GM21786 (cell line): ENCODE measurements around the gene NEK2.
"Not testable (repeated sequence)": the region's sequence is repeated elsewhere in the genome, so short reads cannot be mapped to it uniquely, and the experiment has no call there.

ENCODE experiments used
- ATAC-seq: cut with Tn5 transposase; IDR thresholded peaks from one replicate; pipeline ENCODE4 v1.9.1; 2021; ENCODE audit not compliant: unreplicated experiment

NEK2 gene

DNA sequence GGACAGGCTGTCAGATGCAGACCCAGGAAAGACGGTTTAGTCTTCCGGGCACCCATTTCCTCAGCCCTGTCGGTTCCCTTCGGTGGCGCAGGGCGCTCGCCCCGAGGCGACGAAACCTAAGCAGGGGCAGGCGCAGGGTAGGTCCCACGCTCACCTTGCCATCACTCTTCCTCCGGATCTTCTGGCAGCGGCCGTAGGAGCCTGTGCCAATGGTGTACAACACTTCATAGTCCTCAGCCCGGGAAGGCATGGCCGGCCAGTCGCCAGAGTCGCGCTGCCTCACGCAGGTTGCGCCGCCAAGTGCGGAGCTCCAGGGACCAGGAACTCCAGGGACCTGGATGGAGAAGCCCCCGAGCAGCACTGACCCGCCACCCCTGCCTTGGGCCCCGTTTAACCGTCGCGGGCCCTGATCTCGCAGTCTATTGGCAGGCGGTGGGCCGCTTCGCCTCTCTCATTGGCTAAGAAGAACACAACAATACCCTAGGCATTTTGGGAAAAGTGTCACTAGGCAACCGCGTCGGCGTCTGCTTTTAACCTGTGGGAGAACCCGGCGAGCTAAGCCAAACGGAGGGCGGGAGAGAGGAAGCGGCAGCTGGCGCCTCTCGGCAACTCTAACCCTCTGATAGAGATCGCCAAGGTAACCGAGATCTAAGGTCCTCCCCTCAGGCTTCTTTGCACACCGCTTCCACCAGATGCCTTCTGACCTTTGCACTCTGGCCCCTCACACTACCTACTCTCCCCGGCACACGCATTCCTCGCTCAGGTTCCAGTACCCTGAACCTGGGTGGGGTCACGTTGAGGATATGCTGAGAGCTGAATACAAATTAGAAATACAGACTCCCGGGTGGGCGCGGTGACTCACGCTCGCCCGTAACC, at the start of gene NEK2:
Gene NEK2 (minus strand): TSS at position 392 of the 876 bp plus-strand sequence. CDS start 142 bp downstream, at position 250.
- ATAC-seq, result peak; percentile 99

DNA sequence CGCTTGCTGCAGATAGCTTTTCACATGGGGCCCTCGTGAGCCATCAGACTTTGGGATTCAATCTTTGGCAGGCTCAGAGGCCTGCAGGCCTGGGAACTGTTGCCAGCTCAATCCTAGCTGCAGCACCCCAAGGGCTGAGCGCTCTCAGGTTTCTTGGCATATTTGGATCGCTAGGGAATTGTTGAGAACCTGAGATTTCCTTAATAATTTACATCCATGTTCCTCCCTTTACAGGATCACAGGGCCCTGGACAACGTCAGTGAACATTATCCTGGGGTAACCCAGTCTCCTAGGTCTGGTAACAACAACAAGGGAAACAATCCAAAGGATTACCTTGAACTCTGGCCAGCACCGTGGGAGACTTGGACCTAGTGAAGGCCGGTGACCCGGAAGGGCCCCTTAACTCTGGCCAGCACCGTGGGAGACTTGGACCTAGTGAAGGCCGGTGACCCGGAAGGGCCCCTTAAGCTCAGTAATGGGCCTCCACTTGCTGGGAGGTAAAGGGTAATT, 49.3 kb upstream of the NEK2 start:
- no peak for ATAC-seq

- no peak for ATAC-seq
Observed at GRCh38 chr1:211723273-211723672, 47.9 kb upstream of the NEK2 start.

DNA sequence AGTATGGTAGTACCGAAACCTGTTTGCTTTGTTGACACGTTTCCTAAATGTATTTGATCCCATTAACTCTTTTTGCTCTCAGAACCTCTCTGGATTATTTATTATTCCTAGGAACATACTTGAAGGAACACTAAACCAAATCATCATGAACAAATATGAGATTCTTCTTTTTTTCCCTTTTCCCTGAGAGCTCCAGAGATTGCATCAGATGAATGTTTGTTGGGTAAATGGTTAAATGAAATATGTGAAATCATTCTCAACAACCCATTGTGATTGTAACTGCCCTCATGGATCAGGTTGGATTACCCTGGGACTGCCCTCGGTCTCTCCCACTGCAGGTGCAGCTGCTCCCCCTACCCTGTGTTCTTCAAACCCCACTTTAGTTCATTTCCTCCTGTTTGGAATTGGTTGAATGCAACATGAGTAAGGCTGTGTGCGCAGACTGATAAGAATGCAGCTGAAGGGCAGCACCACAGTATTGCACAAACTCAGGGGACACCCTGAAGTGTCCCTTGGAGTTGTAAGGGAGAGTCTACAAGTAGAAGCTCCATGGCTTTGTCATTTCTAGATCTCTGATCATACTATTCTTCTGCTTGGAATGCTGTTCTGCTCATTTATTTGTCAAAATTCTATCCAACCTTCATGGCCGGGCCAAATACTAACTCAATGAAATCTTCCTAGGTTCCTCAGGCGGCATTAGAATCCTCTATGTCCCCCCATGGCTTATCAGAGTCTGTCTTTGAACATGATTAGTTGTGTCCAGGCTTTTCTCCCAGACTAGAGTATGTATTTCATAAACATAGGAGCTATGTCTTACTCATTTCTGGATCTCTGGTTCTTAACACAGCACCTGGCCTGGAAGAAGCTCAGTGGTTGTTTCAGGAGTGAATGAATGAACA, 47.1 kb upstream of the NEK2 start:
- no peak for ATAC-seq

DNA sequence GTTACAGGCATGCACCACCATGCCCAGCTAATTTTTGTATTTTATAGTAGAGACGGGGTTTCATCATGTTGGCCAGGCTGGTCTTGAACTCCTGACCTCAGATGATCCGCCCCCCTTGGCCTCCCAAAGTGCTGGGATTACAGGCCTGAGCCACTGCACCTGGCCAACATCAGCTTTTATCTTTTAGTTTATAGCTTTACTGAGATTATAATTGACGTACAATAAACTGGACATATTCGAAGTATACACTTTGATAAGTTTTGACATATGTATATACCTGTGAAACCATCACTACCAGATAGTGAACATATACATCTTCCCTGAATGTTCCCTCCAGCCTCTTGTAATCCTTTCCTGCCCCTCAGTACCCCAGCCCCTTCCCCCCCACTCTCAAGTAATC, 41.1 kb upstream of the NEK2 start:
- ATAC-seq, result not testable (repeated sequence)

GRCh38 chr1:211715971-211716370, 40.5 kb upstream of the NEK2 start:
- ATAC-seq, result no peak

GRCh38 chr1:211714154-211714553, 38.7 kb upstream of the NEK2 start:
- no peak for ATAC-seq

- ATAC-seq, result no peak
Observed at GRCh38 chr1:211713231-211713630, 37.8 kb upstream of the NEK2 start.

GRCh38 chr1:211711315-211711705, 35.9 kb upstream of the NEK2 start:
- ATAC-seq, result no peak

- ATAC-seq, result no peak
Observed at GRCh38 chr1:211710566-211711314, 35.3 kb upstream of the NEK2 start.

GRCh38 chr1:211708926-211709325, 33.5 kb upstream of the NEK2 start:
- no peak for ATAC-seq

DNA sequence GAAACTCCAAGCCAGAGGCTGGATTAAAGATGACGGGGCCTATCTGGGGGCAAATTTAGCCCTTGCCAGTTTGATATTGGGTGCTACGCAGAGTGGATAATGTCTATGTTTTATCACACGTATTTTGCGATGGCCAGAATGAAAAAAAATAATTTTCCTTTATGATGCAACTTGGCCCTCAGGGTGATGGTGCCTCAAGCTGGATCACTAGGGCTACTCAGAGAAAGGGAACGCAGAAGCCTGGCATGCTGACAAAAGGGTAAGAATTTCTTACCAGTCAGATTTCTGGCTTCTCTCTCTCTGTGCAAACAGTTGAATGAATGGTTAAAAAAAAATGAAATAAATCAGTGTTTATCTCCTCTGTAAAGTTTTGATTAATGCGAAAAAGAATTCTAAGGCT, 32.6 kb upstream of the NEK2 start:
- no peak for ATAC-seq

DNA sequence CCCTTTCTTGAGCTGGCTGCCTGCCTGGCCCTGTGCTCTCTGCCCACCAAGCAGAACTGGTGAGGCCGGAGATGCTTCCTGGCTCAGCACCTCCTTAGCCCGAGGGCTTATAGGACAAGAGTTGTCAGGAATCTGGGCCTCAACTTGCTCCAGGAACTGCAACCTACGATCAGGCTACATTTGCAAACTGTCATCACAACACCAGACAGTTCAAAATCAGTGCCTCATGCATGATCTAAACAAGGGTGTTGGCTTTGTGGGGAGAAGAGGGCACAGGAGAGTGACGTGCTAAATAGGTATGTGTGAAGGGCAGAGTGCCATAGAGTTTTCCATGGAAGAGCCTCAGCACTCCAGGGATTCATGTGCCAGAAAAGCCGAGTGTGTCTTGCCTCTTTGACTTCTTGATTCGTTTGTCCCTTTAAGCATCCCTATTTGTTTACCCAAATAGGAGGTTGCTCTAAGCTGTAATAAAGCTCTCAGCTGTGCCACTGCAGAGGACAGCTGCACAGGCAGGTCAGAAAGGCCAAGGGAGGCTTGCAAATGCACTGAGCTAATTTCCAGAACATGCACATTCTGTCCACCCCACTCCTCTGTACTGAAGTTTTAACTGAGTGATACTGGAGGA, 30.2 kb upstream of the NEK2 start:
- ATAC-seq, result no peak

DNA sequence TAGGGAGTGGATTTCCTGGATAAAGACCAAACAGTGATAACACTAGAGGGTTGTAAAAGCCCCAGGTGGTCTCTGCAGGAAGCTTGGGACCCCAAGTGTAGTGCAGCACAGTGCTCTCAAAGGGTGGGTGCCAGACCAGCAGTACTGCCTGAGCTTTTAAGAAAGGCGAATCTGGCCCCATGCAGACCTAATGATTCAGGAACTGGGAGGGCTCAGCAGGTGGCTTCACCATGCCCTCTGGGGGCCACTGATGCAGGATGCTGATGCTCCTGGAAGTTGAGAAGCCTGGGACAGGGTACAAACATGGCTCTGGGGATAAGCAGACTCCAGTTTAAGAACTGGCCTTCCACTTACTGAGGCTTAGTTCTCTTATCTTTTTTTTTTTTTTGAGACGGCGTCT, 29.1 kb upstream of the NEK2 start:
- ATAC-seq, result no peak

GRCh38 chr1:211703812-211704537, 28.6 kb upstream of the NEK2 start:
- no peak for ATAC-seq

GRCh38 chr1:211701733-211702132, 26.3 kb upstream of the NEK2 start:
- no peak for ATAC-seq

DNA sequence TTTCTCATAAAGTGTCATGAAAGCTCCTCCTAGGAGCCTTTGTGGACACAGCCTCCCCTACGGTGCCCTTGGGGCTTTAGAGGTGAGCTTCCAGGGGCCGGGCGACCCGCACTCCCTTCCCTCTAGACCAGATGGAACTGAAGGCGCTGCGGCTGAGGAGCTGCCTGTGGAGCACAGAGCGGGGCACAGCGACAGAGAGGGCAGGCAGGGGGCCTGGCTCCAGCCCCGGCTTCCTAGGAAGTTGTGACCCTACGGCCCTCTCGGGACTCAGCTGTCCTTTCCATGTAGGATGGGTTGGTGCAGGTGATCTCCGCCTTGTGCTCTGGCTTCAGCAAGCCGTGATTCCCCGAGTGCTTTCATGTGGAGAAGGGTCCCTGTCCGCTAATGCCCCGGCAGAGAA, 23.6 kb upstream of the NEK2 start:
- no peak for ATAC-seq

DNA sequence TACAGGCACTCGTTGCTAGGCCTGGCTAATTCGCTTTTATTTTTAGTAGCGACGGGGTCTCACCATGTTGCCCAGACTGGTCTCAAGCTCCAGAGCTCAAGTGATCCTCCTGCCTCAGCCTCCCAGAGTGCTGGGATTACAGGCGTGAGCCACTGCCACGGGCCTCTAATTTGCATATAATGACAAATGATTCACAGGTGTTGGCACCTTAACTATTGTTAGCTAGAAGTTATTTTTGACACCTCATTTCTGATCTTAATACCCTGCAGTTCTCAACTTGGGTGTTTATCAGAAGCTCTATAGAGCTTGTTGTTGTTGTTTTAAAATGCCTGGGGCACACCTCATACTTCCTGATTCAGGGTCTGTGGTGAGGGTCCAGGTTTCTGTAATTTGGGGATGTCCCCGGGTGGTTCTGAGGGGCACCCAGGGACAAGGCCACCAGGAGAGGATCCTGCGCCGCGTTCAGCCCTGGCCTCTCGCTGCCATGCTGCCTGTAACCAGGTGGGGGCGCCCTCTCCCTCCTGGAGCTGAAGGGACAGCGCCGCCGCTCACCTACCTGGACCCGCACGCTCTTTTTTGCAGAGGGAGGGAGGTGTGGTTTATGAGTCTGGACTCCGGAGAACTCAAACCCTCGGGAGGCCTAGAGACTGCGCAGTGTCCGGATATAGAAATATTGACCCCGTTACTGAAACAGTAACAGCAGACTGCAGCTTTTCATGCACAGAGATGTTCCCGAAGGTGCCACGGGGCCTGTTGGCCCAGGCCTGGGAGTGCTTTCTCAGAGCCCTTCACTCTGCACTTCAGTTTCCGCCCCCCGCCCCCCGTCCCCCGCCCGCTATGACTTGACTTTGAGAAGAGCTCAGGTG, 23.0 kb upstream of the NEK2 start:
- peak; percentile 40 for ATAC-seq

DNA sequence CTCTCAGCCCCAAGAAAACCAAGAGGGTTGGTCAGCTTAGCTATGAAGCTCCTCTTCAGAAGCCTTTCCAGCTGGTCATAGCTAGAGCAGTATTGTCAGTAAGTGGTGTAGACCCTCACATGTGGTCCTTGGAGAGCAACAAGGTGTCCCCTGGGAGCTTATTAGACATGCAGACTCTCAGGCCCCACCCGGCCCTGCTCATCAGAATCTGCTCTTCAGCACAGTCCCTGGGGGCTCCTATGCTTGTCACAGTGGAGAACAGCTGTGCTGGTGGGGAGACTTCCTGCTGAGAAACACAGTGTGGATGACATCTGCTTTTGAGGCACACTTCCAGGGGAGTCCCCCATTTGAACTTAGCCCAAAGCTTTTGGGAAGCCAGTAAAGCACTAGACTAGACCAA, 21.9 kb upstream of the NEK2 start:
- peak; percentile 84 for ATAC-seq
